Ishikawa (cell line): ENCODE measurements around the gene RIN3.

ENCODE experiments used
- CEBPB ChIP-seq: IDR thresholded peaks from 2 replicates; pipeline ENCODE4 v1.6.1; 2012
- CREB1 ChIP-seq: IDR thresholded peaks from 2 replicates; pipeline ENCODE4 v1.6.1; 2012; ENCODE audit warnings: low read depth
- EGR1 ChIP-seq: IDR thresholded peaks from 2 replicates; pipeline ENCODE4 v1.6.1; 2012
- EP300 ChIP-seq: IDR thresholded peaks from 2 replicates; pipeline ENCODE4 v1.6.1; 2012; ENCODE audit warnings: borderline replicate concordance
- FOXM1 ChIP-seq: IDR thresholded peaks from 2 replicates; pipeline ENCODE4 v1.6.1; 2012; ENCODE audit warnings: low read depth, borderline replicate concordance
- RAD21 ChIP-seq: IDR thresholded peaks from 2 replicates; pipeline ENCODE4 v1.6.1; 2012; ENCODE audit warnings: low read depth
- REST ChIP-seq: IDR thresholded peaks from 2 replicates; pipeline ENCODE4 v1.6.1; 2012; ENCODE audit warnings: low read depth, mild to moderate bottlenecking
- TAF1 ChIP-seq: IDR thresholded peaks from 2 replicates; pipeline ENCODE4 v1.6.1; 2012; ENCODE audit warnings: low read depth, mild to moderate bottlenecking
- TCF12 ChIP-seq: IDR thresholded peaks from 2 replicates; pipeline ENCODE4 v1.6.1; 2012; ENCODE audit warnings: low read depth
- ZBTB7A ChIP-seq: IDR thresholded peaks from 2 replicates; pipeline ENCODE4 v1.6.1; 2012; ENCODE audit warnings: low read depth
- TF ChIP-seq, protein P1 (sequence below): IDR thresholded peaks from 2 replicates; pipeline ENCODE4 v1.6.1; 2012

GRCh38 chr14:92584220-92584619, 70.6 kb downstream of the RIN3 start:
- TF ChIP-seq, protein P1, sequence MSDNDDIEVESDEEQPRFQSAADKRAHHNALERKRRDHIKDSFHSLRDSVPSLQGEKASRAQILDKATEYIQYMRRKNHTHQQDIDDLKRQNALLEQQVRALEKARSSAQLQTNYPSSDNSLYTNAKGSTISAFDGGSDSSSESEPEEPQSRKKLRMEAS, result no peak
- TF ChIP-seq TCF12, result no peak
- no peak for TF ChIP-seq REST
- no peak for TF ChIP-seq CREB1
- TF ChIP-seq TAF1, result no peak
- no peak for TF ChIP-seq EGR1
- TF ChIP-seq FOXM1, result no peak
- TF ChIP-seq ZBTB7A, result no peak
- no peak for TF ChIP-seq EP300
- TF ChIP-seq CEBPB, result no peak
- no peak for TF ChIP-seq RAD21
